Measurements from ENCODE around the gene SFMBT2.
A peak's percentile ranks its signal among the peaks of the same experiment; 100 is the strongest.
"Not testable (repeated sequence)": the region's sequence is repeated elsewhere in the genome, so short reads cannot be mapped to it uniquely, and the experiment has no call there.

SFMBT2 gene

DNA sequence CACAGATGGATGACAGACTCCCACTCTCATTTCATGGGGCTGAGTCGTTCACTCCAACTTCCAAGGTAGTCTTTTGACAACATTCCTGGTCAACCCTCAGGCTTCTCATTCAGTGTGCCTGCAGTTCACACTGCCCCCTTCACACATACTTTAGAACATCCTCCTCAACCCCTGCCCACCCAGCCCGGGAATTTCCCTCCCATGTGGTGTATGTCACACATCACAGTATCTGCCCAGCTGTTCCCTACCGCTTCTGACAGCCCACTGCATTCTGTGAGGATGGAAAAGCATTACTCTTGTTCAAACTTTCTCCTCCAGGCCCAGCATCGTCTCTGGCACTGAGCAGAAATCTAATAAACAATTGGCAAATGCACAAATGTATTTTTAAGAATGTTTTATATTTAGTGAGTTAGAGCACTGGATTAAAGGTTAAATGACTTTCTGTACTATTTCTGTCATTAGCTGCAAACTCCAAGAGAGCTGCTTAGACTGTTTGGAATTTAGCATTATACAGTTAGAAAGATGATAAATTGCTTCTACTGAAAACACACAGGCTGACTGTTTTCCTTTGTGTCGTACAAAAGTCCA lies 110.4 kb downstream of the SFMBT2 start:
- DNase-seq (ENCODE audit: low read depth in 1 of 2, low spot score in 1 of 2): no peak

DNA sequence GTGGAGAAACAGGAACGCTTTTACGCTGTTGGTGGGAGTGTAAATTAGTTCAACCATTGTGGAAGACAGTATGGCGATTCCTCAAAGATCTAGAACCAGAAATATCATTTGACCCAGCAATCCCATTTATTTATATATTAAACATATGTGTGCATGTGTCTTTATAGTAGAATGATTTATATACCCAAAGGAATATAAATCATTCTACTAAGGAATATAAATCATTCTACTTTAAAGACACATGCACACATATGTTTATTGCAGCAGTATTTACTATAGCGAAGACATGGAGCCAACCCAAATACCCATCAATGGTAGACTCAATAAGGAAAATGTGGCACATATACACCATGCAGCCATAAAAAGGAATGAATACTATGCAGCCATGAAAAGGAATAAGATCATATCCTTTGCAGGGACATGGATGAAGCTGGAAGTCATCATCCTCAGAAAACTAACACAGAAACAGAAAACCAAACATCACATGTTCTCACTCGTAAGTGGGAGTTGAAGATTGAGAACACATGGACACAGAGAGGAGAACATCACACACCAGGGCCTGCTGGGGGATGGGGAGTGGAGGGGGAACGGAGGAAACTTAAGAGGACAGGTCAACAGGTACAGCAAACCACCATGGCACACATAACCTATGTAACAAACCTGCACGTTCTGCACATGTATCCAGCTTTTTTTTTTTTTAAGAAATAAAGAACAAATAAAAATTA lies 111.1 kb downstream of the SFMBT2 start:
- not testable (repeated sequence) for DNase-seq (ENCODE audit: low read depth in 1 of 2, low spot score in 1 of 2)

GRCh38 chr10:7298495-7298894 lies 112.3 kb downstream of the SFMBT2 start:
- no peak for DNase-seq (ENCODE audit: low read depth in 1 of 2, low spot score in 1 of 2)

GRCh38 chr10:7297094-7297493 lies 113.7 kb downstream of the SFMBT2 start:
- DNase-seq (ENCODE audit: low read depth in 1 of 2, low spot score in 1 of 2): no peak

DNA sequence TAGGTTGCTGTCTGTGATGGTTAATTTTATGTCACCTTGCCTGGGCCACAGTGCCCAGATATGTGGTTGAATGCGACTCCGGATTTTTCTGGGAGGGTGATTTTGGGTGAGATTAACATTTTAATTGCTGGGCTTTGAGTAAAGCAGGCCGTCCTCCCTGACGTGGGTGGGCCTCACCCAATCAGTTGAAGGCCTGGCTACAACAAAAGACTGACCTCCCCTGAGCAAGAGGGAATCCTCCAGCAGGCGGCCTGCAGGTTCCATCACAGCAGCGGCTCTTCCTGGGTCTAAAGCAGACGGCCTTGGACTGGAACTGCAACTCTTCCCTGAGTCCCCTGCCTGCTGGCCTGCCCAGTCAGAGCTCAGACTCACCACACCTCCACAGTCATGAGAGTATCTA lies 114.2 kb downstream of the SFMBT2 start:
- DNase-seq (ENCODE audit: low read depth in 1 of 2, low spot score in 1 of 2): no peak

GRCh38 chr10:7296076-7296475 lies 114.8 kb downstream of the SFMBT2 start:
- no peak for DNase-seq (ENCODE audit: low read depth in 1 of 2, low spot score in 1 of 2)

- no peak for DNase-seq (ENCODE audit: low read depth in 1 of 2, low spot score in 1 of 2)
These were observed 117.4 kb downstream of the SFMBT2 start for GRCh38 chr10:7293378-7293920.

GRCh38 chr10:7291487-7292270 lies 119.2 kb downstream of the SFMBT2 start:
- DNase-seq (ENCODE audit: low read depth in 1 of 2, low spot score in 1 of 2): no peak

- DNase-seq (ENCODE audit: low read depth in 1 of 2, low spot score in 1 of 2): peak in 1 of 2 donors; percentile 11
These were observed 122.7 kb downstream of the SFMBT2 start for GRCh38 chr10:7288060-7288690.

DNA sequence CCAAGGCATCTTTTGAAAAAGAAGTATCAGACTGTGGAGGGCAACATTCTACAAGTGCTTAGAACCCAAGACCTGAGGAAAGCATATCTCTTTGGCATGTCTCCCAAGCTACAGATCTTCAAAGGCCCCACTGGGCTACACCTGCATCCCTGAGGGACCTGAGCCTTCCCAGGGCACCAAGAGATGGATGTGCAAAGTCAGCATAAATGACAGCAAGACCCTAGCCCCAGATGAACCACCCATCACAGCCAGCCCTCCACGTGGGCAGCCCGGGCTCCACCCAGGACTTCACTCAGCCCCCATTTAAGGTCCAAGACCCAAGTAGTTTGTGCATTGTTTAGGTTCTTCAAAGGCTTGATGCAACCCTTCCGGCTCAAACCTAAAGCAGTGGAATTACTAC lies 123.5 kb downstream of the SFMBT2 start:
- no peak for DNase-seq (ENCODE audit: low read depth in 1 of 2, low spot score in 1 of 2)

- DNase-seq (ENCODE audit: low read depth in 1 of 2, low spot score in 1 of 2): no peak
These were observed 125.1 kb downstream of the SFMBT2 start for GRCh38 chr10:7285522-7286322.

DNA sequence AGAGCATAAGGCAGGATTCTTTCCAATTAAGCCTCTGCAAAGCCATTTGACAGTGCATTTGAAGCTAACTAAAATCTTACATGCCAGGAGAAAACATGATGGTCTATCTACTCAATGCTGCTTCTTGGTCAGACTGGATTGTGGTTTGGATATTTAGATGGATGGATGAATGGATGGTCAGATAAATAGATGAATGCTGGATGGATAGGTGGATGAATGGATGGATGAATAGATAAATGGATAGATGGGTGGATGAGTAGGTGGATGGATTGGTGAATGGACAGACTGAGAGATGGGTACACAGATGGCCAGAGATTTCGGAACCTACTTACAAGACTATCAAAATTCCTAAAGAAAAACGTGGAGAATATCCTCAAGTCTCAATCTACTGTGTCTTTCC lies 127.6 kb downstream of the SFMBT2 start:
- no peak for DNase-seq (ENCODE audit: low read depth in 1 of 2, low spot score in 1 of 2)

GRCh38 chr10:7282457-7282856 lies 128.4 kb downstream of the SFMBT2 start:
- DNase-seq (ENCODE audit: low read depth in 1 of 2, low spot score in 1 of 2): no peak

DNA sequence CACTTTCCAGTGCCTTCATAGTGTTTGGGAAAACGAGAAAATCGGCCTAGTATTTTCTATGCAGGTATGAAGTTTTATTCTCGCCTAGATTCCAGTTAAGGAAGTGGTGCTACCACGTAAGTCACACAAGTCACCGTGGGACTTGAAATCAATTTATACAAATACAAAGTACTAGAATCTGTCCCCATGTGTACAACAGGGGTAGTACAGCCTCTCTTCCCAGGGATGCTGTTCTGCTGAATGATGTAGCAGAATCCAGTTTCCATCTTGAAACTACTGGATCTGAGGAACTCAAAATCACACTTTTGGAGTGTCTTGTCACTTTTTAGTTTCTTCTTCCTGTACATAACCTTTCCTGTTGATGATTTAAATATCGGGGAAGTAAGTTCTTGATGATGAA lies 129.4 kb downstream of the SFMBT2 start:
- no peak for DNase-seq (ENCODE audit: low read depth in 1 of 2, low spot score in 1 of 2)

- no peak for DNase-seq (ENCODE audit: low read depth in 1 of 2, low spot score in 1 of 2)
These were observed 131.5 kb downstream of the SFMBT2 start for GRCh38 chr10:7279303-7279702.

DNA sequence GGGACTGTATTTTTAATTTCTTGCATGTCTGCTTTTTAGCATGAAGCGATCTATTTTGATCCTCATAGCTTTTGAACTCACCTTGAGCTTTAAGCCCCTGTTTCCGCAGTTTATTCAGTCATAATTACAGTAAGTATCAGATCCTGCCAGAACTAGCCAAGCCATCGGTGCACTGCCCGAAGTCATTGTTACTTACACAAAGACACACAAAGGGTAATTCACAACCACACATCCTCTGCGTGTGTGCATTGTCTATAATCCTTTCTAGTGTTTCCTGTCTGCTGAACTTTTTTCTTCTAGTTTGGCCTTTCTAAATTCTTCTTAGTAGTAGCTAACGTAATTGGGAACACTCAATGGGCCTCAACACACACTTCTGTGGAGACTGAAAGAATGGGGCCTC lies 133.0 kb downstream of the SFMBT2 start:
- DNase-seq (ENCODE audit: low read depth in 1 of 2, low spot score in 1 of 2): no peak

DNA sequence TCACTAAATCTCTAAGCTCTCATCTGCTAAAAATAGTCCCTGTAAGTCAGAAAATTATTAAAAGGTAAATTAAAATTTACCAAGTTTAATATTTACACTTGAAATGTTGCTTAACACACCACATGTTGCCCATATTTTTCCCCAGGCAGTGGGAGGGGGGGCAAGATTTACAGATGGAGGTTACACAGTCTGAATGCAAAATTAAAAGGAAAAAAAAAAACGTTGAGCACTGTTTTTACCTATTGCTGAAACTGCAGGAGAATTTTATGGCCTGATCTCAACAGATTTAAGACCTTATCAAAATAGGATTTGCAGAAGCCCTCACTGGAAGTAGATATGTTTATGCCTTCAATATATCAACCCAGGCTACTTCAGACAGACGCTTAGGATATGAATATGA lies 133.4 kb downstream of the SFMBT2 start:
- DNase-seq (ENCODE audit: low read depth in 1 of 2, low spot score in 1 of 2): no peak

DNA sequence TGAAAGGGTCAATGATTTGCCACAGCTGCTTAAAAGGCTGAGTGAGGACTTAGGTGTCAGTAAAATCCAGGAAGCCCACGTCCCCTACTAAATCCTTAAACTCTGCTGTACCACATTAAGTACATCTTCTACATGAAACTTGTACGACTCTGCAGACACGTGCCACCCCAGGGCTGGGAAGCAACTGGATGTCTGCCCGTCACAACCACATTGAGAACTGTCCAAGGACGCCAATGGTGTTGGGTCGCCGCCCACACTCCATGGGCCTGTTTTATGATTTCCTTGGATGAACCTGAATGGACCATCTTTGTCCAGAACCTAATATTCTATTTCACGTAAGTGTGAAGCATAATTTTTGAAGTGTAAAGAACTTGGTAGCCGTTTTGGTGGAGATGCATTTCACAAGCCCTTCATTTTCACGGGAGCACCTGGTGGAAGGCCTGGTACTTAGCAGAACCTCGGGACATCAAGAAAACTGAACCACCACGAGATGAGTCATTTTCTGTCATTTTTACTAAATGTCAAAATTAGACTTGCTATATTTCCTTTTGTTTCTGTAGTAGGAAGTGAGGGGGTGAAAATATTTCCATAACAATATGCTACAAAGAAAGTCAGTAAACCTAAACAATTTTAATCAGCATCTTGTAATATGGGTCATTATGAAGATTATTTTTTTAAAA lies 134.9 kb downstream of the SFMBT2 start:
- no peak for DNase-seq (ENCODE audit: low read depth in 1 of 2, low spot score in 1 of 2)

DNA sequence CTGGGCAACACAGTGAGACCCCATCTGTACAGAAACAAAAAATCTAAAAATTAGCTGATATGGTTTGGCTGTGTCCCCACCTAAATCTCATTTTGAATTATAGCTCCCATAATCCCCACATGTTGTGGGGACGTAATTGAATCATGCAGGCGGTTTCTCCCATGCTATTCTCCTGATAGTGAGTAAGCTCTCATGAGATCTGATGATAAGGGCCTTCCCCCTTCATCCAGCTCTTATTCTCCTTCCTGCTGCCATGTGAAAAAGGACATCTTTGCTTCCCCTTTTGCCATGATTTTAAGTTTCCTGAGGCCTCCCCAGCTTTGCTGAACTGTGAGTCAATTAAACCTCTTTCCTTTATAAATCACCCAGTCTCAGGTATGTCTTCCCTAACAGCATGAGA lies 136.5 kb downstream of the SFMBT2 start:
- DNase-seq (ENCODE audit: low read depth in 1 of 2, low spot score in 1 of 2): no peak

- no peak for DNase-seq (ENCODE audit: low read depth in 1 of 2, low spot score in 1 of 2)
These were observed 138.8 kb downstream of the SFMBT2 start for GRCh38 chr10:7272008-7272407.
